GM19438 (cell line): ENCODE data around the gene SLC35D2.
"Not testable (repeated sequence)": the region's sequence is repeated elsewhere in the genome, so short reads cannot be mapped to it uniquely, and the experiment has no call there.

ENCODE experiments used
- ATAC-seq: cut with Tn5 transposase; IDR thresholded peaks from one replicate; pipeline ENCODE4 v1.9.1; 2021; ENCODE audit warnings: low read depth; ENCODE audit not compliant: unreplicated experiment

The SLC35D2 gene

GRCh38 chr9:96362119-96362518 is 21.4 kb downstream of the SLC35D2 start:
- ATAC-seq = not testable (repeated sequence)

DNA sequence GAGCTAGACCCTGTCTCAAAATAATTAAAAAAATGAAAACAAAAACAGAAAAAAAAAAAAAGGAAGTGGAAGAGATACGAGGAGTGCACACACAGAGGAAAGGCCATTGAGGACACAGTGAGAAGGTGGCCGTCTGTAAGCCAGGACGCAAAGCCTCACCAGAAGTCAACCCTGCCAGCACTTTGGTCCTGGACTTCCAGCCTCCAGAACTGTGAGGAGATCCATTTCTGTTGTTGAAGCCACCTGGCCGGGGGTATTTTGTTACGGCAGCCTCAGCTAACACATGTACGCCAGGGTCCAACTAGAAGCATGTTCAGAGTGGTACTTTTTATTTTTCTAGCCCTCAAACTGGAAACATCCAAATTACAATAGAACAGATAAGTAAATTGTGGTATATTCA is 21.8 kb downstream of the SLC35D2 start:
- no peak for ATAC-seq

GRCh38 chr9:96360976-96361375 is 22.5 kb downstream of the SLC35D2 start:
- ATAC-seq = no peak

GRCh38 chr9:96360523-96360922 is 23.0 kb downstream of the SLC35D2 start:
- not testable (repeated sequence) for ATAC-seq

- no peak for ATAC-seq
These were observed 32.6 kb downstream of the SLC35D2 start for GRCh38 chr9:96350866-96351265.

DNA sequence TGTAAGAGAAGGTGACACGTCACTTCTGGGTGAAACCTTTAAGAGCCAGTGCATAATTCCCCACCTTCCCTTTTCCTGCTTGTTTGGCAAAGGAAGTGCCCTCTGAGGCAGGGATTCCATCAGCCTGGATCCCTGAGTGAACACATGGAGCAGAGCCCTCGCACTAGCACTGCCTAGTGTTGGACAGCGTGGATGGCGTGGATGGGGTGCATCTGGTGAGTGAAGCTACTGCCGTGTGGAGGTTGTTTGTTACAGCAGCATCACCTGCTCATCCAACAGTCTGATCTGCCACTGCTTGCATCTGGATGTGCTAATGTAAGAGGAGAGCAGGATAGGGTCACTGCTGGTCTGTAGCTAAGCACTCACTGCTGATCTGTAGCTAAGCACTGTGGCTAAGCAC is 35.2 kb downstream of the SLC35D2 start:
- no peak for ATAC-seq

DNA sequence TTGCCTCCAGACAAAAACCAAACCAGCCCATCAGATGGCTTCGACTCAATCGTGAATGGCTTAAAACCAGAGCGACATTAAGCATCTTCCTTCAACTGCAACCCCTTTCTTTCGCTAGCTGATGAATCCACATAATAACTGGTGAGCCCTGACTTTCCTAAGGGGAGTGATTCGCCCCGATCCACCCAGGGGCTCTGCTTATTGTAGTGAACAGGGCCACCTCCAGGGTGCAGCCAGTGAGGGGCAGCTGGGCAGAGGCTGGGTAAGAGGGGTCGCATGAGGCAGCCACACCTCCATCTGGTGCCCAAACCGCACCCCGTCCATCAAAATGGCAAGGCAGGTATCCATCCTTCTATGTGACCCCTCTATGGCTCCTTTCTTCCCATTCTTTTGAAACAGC is 38.0 kb downstream of the SLC35D2 start:
- no peak for ATAC-seq

GRCh38 chr9:96344458-96345180 is 38.9 kb downstream of the SLC35D2 start:
- no peak for ATAC-seq

DNA sequence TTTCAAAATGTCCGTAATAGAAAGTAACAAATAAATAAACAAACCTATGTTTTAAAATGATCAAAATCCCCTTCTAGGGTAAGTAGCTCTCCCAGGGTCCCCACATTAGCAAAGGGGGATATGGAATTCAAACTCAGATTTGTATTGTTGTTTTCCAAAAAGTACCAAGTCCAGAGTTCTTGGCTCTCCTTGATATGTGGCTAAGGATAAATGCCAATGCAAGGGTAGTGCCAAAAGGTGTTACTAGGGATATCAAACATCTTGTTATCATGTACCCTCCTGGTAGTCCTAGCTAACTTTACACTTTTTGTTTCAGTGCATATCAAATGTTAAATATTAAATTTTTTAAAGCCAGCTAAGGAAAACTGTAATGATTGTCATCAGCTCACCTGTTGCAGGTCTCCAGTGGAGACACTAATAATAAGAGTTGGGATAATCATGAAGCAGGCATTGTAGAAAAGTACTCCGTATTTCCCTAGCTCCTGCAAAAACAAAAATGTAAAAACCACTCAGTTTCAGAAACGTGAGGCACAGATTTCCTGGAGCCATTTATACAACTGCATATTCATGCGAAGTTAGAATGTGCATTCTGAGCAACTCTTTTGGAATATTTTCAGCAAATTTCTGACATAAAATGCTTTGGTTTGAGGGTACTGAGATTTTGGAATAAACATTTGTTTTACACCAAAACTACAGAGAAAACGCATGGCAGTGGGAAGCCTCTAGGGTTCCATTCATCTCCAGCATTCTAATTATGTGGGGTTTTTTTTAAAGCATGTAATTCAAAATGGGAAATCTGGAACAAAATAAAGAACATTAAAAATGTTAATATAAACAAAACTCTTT is 39.8 kb downstream of the SLC35D2 start:
- ATAC-seq = no peak

DNA sequence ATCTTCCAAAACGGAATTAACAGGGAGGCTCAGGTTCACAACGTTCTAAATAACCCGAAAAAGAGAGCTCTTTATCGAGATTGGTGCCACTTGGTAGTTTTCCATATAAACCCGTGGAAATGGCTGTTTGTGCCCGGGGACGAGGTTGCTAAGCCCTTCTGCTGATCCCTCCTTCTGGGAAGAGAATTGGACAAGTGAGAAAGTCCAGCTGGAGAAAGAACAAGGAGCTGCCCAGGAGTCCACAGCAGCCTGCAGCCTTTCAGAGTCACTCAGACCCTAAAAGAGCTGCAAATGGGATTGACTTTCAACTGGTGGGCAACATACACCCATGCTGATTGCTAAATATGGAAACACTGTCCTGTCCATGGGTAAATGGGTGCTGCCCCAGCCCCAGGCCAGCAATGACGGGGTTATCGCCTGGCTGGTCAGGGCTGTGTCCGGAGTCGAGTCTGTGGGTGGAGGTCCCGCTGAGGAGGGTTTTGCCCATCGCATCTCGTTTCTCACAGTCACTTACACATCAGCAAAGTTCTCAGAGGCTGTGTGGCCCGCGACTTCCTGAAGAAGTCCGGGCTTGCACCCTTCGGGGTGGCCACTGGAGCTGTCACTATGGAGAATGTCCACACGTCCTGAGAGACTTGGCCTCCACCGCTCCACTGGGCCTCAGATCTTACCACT is 40.8 kb downstream of the SLC35D2 start:
- no peak for ATAC-seq

DNA sequence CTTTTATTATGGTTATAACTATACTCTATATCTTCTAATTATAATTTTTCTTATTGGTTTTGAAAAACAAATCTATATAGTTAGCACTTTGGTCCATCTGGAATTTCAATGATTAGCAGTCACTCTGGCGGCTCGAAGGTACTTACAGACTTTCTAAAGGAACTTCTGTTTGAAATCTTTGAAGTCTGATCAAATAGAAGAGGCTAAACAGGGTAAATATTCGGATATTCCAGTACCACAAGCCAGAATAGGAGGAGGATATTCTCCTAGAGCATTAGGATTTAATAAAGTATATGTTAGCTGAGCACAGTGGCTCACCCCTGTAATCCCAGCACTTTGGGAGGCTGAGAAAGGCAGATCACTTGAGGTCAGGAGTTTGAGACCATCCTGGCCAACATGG is 42.8 kb downstream of the SLC35D2 start:
- ATAC-seq = no peak

GRCh38 chr9:96338299-96338698 is 45.2 kb downstream of the SLC35D2 start:
- ATAC-seq = no peak

GRCh38 chr9:96333958-96334357 is 49.6 kb downstream of the SLC35D2 start:
- no peak for ATAC-seq

- ATAC-seq = no peak
These were observed 52.1 kb downstream of the SLC35D2 start for GRCh38 chr9:96331236-96331947.

DNA sequence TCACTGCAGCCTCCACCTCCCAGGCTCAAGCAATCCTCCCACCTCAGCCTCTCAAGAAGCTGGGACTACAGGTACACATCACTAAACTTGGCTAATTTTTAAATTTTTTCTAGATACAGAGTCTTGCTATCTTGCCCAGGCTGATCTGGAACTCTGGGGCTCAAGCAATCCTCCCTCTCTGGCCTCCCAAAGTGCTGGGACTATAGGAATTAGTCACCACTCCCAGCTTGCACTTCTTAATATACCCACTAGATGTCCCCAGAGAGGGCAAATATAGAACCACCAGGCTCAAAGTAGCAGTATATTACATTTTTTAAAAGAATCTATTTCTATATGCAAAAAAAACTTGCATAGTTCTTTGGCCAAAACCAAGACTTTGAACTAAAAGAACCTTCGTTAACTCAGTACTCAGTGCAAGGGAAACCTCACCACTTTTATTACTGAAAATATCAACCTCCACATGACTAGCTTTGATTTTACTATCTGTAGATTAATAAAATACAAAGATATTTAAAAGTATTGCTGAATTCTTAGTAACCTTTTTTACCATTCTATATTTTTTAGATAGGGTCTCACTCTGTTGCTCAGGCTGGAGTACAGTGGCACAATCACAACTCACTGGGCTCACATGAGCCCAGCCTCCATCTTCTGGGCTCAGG is 55.7 kb downstream of the SLC35D2 start:
- ATAC-seq = no peak

GRCh38 chr9:96323169-96323568 is 60.3 kb downstream of the SLC35D2 start:
- no peak for ATAC-seq

DNA sequence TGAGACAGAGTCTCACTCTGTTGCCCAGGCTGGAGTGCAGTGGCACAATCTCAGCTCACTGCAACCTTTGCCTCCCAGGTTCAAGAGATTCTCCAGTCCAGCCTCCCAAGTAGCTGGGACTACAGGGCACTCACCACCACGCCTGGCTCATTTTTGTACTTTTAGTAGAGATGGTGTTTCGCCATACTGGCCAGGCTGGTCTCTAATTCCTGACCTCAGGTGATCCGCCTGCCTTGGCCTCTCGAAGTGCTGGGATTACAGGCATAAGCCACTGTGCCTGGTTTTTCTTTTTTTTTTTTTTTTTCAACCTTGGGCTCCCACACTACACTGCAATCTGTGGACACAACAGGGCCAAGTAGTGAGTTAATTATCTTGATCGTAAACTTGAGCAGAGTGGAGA is 60.8 kb downstream of the SLC35D2 start:
- ATAC-seq = not testable (repeated sequence)

DNA sequence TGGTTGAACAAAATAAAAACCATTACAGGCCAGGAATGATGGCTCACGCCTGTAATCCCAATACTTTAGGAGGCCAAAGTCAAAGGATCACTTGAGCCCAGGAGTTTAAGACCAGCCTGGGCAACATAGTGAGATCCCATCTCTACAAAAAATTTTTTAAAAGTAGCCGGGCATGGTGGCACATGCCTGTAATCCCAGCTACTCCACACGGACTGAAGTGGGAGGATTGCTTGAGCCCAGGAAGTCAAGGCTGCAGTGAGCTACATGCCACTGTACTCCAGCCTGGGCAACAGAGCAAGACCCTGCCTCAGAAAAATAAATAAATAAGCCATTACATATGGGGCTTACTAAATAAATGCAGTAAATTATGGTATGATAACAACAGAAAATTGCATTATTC is 61.3 kb downstream of the SLC35D2 start:
- ATAC-seq = not testable (repeated sequence)

GRCh38 chr9:96321515-96321914 is 62.0 kb downstream of the SLC35D2 start:
- no peak for ATAC-seq

- ATAC-seq = no peak
These were observed 62.7 kb downstream of the SLC35D2 start for GRCh38 chr9:96320749-96321280.
